Fibroblast of gingiva (primary cell): Measurements from ENCODE around the gene MARK4.
"Not testable (repeated sequence)": the region's sequence is repeated elsewhere in the genome, so short reads cannot be mapped to it uniquely, and the experiment has no call there.

Experiments
- DNase-seq: peaks from one replicate; pipeline ENCODE4 v3.0.0-alpha.2; 2011; ENCODE audit warnings: low read depth

The MARK4 gene

DNA sequence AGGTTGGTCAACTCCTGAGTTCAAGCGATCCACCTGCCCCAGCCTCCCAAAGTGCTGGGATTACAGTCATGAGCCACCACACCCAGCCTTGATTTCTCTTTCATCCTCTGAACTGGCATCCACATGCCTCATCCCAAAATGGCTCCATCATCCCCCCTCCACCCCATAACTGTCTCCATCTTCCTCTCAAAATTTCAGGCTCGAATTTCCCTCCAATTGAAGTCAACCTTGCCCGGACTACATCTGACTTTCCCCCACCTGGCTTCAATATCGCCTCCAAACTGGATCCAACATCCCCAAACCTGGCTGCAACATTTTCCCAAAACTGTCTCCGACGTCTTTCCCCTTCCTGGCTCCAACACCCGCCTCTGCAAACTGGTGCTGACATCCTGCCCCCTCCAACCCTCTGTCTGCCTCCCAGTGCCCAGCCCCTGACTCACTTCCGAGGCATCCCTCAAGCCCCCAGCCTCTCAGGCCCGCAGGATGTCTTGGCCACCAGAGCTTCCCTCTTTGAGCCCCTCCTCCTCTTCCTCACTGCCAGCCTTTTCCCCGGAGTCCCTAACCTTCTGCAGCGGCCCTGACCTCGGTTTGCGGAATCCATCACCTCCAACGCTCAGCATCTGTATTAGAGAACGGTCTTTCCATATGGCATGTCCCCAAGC lies 6.8 kb upstream of the MARK4 start:
- DNase-seq, result no peak

DNA sequence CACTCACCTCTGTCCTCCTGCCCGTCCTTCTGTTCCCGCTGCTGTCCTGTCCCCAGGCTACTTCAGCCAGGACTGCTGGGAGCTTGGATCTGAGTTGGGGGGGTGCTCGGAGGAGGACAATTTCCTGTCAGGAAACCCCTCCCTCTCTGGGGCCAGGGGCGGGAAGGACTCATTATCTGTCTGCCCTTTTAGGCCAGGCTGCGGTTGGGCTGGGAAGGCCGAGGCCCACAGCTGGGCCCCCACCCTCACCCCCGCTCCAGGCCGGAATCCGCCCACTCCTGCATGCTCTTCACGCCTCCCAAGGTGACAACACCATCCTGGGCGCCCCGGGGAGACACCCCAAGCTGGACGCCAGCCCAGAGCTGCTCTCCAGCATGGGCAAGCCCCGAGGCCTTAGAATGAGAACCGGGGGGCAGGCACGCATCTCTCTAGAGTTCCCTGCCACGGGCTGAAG lies 5.7 kb upstream of the MARK4 start, which contains the start of gene EXOC3L2:
TSS of gene EXOC3L2 (minus strand) at position 74 of the 454 bp plus-strand sequence. CDS start 6,362 bp downstream, outside the sequence.
- DNase-seq, result no peak

DNA sequence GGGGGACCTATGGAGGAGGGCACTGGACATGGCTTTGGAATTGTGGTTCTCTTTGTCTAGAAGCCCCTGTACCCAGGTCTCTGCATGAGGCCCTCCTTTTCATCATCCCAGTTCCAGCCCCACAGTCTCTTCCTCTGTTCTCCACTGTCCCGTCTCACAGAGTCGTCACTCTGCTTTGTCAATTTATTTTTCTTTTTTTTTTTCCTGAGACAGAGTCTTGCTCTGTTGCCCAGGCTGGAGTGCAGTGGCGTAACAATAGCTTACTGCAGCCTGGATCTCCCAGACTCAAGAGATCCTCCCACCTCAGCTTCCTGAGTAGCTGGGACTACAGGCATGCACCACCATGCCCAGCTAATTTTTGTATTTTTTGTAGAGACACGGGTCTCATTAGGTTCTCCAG lies 5.2 kb upstream of the MARK4 start:
- DNase-seq, result no peak

DNA sequence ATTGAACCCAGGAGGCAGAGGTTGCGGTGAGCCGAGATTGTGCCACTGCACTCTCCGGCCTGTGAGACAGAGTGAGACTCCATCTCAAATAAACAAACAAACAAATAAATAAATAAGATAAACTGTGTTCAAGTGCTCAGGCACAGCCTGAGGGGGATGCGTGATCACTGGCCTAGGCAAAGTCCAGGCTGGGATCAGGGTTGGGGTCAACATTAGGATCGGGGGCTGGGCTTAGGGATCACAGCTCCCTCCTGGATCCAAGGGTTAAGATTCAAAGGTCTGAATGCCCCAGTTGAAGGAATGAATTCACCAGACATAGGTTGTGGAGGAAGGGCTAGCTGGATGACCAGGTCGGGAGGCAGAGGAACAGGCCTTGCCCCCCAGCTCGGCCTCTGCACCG lies 3.9 kb upstream of the MARK4 start:
- no peak for DNase-seq

DNA sequence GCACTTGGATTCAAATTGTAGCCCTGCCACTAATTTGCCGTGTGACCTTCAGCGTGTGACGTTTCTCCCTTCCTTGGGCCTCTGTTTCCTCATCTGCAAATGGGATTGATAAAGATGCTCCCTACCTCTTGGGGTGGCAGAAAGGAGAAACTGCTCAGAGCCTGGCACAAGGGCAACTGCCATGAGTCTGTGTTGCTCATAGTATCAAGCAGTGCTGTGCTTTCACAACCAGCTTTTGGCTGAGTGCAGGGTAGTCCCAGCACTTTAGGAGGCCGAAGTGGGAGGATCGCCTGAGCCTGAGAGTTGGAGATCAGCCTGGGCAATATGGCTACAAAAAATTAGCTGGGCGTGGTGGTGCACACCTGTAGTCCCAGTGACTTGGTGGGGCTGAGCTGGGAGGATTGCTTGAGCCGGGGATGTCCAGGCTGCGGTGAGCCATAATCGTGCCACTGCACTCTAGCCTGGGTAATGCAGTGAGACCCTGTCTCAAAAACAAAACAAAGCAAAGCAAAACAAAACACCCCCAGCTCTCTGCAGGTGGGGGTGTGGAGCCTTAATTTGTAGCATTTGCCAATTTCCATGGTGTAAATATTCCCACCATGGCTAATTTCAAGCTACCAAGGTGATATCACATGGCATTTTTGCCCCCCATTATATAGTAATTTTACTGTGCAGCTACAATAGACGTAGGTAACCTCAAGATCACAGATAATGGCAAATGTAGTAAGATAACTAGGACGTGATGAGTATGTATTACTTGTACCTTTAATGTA lies 1.6 kb upstream of the MARK4 start:
- no peak for DNase-seq

DNA sequence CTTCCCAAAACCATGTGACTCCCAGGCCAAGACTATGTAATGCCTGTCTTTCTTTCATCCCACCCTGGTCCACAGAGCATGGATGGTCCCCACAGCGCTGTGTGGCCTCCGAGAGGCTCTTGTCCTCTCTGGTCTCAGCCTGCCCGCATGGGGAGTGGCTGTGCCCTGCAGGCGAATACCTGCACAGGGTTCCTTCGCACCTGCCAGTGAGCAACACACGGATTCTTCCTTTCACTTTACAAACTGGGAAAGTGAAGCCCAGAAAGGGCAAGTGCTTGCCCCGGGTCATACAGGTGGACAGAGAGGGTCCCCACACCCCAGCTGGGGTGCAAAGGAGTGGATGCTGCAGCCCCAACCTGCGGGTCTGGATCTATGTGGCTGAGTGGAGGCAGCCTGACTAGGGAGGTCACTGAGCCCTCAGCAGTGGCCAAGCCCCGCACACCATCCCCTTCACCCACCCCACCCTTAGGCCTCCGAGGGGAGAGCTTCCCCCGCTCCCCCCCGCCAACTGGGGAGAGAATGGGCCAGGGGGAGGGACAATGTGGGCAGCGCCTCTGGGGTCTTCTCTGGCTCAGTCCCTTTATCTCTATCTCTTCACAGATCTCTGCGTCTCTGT lies 747 bp upstream of the MARK4 start:
- DNase-seq, result no peak

DNA sequence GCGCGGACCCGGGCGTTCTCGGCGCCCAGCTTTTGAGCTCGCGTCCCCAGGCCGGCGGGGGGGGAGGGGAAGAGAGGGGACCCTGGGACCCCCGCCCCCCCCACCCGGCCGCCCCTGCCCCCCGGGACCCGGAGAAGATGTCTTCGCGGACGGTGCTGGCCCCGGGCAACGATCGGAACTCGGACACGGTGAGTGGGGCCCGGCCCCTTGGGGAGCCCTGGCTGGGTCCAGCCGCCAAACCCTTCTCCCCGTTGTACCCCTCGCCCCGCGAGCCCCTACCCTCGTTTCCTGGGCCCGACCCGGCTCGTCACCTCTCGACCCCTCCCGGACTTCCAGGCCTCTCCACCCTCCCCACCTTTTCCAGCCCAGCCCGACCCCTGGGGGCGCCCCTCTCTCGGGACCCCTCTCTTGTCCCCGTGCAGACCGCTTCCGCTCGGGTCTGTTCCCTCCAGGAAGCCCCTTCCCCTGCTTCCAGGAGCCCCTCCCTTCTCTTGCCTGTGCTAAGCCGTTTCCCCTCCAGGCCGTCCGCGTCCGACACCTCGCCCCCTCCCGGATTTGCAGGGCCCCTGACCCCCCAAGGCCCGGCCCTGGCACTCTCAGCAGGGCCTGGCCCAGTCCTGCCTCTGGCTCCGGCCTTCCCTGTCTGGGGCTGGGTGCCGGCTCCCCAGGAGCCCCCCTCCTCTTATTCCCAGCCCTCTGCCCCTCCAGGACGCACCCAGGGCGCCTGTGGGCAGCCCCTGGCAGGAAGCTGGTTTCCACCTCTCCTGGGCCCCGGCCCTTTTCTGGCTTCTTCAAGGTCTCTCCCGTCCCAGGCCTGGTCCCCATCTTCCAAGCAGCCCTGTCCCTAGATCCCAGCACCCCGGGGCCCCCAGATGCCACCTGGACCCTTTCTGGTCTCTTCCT lies 632 bp downstream of the MARK4 start:
- peak; percentile 14 for DNase-seq

DNA sequence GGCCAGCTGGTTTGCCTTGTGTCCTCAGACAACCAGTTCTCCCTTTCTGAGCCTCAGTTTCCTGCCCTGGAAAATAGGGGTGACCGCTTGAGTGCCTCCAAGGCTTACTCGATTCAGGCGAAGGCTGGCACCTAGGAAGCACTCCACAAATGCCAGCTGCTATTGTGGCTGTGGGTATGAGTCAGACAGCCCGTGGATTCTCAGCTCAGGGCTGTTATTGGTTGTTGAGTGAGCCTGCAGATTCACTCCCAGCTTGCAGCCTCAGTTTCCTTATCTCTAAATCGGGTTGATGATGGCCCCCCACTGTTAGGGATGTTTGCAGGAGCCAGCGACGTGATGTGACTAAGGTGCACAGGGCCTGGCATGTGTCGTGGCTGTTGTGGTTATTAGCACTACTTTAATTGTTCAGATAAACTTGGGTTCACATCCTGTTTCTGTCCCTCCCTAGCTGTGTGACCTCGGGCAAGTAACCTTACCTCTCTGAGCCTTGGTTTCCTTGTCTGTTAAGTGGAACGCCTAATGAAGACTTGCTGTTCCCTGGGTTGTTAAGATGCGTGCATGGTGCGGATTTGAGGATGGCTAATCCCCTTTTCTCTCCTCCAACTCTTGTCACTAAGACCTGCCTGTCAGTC lies 2.4 kb downstream of the MARK4 start:
- peak; percentile 21 for DNase-seq

DNA sequence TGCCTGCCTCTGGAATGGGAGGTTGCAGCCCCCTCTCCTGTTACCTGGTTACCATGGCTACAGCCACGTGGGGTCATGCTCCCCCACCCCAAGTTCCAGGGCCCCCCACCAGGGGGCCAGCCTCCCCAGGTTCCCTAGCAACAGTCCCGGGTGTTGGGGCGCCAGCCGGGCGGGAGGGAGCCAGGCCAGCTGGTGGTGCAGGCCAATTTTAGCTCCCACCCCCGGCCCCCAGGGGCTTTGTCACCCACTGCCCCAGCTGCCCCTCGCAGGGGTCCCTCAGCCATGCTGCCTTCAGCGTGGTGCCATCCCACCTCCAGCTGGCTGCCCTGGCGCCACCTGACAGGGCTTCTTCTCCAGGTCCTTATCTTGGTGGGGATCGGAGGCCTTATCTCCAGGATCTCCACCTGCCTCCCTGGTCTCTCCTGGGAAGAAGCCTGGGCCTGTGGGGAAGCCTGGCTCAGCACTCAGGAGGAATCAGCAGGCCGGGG lies 3.0 kb downstream of the MARK4 start:
- no peak for DNase-seq

DNA sequence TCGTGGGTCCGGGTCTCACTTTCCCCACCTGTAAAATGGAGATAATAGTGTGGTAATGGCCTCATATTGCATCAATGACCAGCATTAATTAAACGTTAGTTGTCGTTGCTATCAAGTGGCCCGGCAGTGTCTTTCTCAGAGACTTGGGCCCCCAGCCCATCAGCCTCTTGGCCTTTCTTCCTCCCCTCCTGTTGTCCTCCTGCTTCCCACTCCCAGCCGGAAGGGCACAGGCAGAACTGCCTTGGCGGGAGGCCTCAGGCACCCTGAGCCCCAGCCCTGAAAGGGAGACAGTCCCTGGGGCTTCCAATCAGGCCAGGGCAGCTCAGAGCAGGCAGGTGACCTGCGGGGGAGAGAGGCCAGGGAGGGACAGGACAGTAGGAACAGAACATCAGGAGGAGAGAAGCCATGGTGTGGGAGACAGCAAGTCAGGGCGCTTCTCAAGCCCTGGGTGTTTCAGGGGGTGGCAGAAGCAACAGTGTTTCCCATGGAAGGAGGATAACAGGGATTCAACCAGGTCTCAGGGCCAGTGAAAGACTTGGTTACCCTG lies 4.6 kb downstream of the MARK4 start:
- DNase-seq, result no peak

DNA sequence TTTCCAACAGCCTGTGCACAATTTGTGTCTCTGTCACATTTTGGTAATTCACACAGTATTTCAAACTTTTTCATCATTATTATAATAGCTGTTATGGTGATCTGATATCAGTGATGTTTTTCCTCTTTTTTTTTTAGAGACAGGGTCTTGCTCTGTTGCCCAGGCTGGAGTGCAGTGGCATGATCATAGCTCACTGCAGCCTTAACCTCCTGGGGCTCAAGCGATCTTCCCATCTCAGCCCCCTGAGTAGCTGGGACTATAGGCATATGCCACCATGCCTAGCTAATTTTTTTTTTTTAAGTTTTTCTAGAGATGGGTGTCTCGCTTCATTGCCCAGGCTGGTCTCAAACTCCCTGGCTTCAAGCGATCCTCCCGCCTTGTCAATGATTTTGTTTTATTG lies 5.8 kb downstream of the MARK4 start:
- DNase-seq, result no peak

DNA sequence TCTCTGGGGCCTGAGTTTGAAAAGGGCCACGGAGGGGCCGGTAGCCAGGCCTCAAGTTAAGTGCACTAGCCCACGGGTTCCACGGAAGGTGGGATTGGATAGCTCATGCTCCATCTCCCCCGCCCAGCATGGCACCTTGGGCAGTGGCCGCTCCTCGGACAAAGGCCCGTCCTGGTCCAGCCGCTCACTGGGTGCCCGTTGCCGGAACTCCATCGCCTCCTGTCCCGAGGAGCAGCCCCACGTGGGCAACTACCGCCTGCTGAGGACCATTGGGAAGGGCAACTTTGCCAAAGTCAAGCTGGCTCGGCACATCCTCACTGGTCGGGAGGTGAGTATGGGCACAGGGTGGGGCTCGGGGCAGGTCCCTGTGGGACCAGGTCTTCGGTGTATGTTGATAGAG lies 7.8 kb downstream of the MARK4 start:
- DNase-seq, result no peak

DNA sequence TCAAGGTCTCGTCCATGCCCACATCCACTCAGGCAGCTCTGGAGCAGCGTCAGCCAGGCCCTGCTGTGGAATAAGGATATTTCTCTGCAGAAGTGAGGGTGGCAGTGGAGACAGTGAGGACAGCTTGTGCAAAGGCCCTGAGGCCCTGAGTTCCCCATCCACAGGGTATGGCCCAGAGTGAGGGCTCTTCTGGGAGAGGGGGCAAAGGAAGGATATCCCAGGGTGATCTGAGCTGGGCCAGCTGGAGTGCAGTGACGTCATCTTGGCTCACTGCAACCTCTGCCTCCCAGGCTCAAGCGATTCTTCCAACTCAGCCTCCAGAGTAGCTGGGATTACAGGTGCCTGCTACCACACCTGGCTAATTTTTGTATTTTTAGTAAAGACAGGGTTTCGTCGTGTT lies 11.5 kb downstream of the MARK4 start:
- DNase-seq, result no peak

DNA sequence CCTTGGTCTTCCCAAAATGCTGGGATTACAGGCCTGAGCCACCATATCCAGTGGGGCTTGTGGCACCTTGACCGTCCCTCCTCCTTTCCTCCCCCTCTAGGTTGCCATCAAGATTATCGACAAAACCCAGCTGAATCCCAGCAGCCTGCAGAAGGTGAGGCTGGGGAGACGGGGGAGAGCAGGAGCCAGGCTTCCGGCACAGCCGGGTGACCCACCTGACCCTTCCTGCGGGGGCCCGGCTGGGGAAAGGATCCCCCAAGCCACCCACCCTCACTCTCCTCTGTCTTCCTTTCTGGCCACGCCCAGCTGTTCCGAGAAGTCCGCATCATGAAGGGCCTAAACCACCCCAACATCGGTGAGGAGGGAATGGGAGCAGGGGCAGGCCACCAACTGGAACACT lies 11.9 kb downstream of the MARK4 start:
- DNase-seq, result no peak

DNA sequence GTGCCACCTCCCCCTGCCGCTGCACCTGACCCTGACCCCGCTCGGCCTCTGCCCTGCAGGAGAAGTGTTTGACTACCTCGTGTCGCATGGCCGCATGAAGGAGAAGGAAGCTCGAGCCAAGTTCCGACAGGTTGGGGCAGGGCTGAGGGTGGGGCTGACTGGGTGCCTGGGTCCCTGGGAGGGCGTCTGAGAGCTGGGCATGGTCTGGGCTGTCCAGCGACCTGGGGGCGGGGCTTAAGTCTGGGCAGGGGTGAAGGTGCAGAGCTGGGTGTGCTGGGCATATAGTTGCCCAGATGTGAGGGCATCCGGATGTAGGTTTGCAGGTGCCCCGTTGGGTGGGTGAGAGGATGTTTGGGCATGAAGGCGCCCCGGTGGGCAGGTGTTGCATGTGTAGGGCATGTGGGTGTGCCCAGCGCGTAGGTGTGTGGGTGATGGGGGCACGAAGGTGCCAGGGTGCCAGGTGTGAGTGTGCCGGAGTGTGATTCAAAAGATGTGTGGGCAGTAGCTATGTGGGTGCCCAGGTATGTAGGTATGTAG lies 13.8 kb downstream of the MARK4 start:
- DNase-seq, result no peak

DNA sequence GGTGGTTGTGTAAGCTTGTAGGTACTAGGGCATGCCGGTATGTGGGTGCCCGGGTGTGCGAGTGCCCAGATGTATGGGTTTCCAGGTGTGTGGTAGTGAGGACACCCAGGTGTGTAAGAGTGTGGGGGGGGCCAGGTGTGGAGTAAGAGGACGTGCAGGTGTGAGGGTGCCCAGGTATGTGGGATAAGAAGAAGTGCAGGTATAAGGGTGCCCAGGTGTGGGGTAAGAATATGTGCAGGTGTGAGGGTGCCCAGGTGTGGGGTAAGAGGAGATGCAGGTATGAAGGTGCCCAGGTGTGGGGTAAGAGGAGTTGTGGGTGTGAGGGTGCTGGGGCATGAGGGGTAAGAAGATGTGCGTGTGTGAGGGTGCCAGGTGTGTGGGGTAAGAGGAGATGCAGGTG lies 14.3 kb downstream of the MARK4 start:
- DNase-seq, result no peak

DNA sequence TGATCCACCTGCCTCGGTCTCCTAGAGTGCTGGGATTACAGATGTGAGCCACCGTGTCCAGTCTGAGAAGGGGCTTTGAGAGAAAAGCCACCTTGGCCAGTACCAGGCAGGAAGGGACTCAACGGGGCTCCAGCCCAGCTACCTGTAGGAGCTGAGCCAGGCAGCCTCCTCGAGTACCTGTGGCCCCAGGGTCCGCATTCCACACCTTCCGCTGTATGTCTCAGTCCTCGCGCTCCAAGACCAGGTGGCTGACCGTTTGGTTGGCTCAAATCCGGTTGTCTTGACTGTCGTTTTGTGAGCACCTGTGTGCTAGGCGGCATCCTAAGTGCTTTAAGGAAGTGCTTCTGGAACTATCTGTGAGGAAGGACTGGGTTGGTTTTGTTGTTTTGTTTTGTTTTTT lies 16.2 kb downstream of the MARK4 start:
- DNase-seq, result no peak

DNA sequence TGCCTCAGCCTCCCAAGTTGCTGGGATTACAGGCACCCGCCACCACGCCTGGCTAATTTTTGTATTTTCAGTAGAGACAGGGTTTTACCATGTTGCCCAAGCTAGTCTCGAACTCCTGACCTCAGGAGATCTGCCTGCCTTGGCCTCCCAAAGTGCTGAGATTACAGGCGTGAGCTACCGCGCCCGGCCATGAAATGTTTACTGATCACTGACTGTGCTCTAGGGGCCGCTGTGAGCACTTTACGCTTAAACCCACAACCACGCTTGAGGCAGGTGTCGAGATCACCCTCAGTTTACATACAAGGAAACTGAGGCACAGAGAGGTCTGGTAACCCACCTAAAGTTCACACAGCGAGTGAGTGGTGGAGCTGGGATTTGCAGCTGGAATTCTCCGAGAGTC lies 18.9 kb downstream of the MARK4 start:
- not testable (repeated sequence) for DNase-seq

DNA sequence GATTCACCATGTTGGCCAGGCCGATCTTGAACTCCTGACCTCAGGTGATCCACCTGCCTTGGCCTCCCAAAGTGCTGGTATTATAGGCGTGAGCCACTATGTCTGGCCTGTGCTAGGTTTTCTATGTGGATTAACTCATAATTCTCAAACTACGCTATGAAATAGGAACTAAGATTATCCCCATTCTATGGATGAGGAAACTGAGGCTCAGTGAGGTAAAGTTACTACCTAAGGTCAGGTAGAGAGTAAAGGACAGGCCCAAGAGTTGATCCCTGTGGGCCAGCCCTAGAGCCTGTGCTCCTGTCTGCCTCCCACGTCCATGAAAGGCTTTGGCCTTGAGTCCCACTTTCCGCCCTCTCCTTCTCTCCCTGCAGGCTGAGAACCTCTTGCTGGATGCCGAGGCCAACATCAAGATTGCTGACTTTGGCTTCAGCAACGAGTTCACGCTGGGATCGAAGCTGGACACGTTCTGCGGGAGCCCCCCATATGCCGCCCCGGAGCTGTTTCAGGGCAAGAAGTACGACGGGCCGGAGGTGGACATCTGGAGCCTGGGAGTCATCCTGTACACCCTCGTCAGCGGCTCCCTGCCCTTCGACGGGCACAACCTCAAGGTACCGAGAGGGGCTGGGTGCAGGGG lies 20.1 kb downstream of the MARK4 start:
- no peak for DNase-seq

DNA sequence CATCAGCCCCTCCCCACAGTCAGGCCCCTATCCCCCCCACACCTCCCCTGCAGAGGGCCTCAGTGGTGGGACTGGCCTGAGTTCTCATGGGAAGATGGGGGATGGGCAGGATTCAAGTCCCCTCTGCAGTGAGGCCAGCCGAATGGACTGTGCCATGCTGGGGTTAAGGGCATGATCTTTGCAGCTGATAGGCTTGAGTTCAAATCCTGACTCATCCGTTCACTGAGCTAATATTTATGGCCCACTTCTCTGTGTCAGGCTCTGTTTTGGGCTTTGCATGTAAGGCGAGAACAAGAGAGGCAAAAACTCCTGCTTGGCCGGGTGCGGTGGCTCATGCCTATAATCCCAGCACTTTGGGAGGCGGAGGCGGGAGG lies 20.7 kb downstream of the MARK4 start:
- DNase-seq, result no peak

DNA sequence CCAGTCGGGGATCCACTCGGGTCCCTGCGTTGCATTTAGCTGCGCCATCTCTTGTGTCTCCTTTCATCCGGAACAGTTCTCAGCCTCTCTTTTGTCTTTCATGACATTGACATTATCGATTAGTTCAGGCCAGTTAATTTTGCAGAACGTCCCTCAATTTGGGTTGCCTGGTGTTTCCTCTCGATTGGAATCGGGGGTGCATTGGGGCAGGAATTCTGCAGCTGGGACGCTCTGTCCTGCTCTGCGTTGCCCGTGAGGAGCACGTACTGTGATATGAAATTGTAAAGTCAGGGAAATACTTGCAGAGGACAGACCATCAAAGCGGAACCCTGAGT lies 22.4 kb downstream of the MARK4 start:
- no peak for DNase-seq
